Measurements from ENCODE around the gene MXD3. TPM values are rescaled to one million over a fixed set of nuclear protein-coding genes. Genes with fewer than 3 reads are reported as not detected.
"Not testable (repeated sequence)": the region's sequence is repeated elsewhere in the genome, so short reads cannot be mapped to it uniquely, and the experiment has no call there.

Gene MXD3
- total RNA-seq, 2 donors from 2014 or later = 5.4 to 6.1 TPM

GRCh38 chr5:177346820-177347219, 35.1 kb upstream of the MXD3 start:
- no peak for DNase-seq (ENCODE audit: low spot score)
- intact Hi-C loops (cut with DNase I) = no loop called here

DNA sequence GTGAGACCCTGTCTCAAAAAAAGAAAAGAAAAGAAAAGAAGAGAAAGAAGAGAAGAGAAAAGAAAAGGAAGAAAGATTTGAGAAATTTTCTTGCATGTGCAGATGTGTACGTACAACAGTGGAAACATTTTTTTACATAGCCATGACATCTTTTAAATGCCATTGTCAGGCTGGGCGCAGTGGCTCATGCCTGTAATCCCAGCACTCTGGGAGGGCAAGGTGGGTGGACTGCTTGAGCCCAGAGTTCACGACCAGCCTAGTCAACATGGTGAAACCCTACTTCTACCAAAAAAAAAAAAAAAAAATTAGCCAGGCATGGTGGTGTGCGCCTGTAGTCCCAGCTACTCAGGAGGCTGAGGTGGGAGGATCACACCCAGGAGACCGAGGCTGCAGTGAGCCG, 33.2 kb upstream of the MXD3 start:
- intact Hi-C loops (cut with DNase I) = no loop called here
- no peak for DNase-seq (ENCODE audit: low spot score)

- DNase-seq (ENCODE audit: low spot score) = no peak
- intact Hi-C loops (cut with DNase I) = no loop called here
Measured at GRCh38 chr5:177343777-177344176, 32.1 kb upstream of the MXD3 start.

DNA sequence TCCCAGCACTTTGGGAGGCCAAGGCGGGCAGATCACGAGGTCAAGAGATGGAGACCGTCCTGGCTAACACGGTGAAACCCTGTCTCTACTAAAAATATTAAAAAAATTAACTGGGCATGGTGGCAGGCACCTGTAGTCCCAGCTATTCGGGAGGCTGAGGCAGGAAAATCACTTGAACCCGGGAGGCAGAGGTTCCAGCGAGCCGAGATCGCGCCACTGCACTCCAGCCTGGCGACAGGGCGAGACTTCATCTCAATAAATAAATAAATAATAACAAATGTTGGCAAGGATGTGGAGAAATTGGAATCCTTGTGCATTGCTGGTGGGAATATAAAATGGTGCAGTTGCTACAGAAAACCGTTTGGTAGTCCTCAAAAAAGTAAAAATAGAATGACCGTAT, 31.3 kb upstream of the MXD3 start:
- DNase-seq (ENCODE audit: low spot score) = peak; percentile 24
- intact Hi-C loops (cut with DNase I) = not testable (repeated sequence)

DNA sequence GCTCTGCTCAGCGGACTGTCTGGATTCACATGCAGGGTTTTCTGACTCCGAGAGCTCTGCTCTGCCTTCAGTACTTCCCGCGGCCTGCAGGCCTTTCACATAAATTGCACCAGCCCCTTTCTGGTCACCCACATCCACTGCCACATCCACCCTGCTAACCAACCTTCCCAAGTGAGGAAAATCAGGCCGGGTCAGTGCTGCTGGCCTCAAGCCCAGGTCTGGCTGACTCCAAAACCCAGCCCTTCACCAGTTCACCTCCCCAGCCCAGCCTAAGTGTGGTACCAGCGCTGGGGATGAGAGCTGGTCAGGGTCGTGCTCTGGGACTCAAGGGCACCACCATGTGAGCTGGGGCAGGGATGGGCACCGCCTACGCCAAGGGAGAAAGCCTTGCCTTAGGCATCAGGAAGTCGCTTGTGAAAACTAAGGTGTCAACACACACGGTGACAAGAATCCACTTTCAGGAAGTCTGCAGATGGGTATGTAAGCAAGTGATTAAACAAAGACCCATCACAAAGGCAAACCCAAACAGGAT, 27.5 kb upstream of the MXD3 start:
- intact Hi-C loops (cut with DNase I) = no loop called here
- DNase-seq (ENCODE audit: low spot score) = peak; percentile 76

GRCh38 chr5:177338251-177339106, 26.8 kb upstream of the MXD3 start:
- intact Hi-C loops (cut with DNase I) = no loop called here
- DNase-seq (ENCODE audit: low spot score) = peak; percentile 79

GRCh38 chr5:177336603-177337494, 25.2 kb upstream of the MXD3 start:
- intact Hi-C loops (cut with DNase I) = no loop called here
- DNase-seq (ENCODE audit: low spot score) = peak; percentile 82

DNA sequence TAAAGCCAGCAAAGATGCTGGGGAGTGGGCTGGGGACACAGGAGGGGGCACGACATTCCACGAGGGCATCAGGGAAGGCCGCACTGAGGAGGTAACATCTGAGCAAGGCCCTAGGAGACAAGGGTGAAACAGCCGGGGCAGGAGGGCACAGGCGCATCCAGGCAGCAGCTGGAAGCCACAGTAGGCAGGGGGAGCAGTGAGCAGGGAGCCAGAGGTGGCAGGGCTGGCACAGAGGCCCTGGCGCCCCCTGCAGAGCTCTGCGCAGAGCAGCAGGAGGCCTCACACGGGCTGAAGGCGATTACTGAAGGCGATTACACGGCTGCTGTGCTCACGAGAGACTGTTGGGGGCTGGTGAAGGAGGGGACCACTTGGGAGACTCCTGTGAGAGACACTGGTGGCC, 24.4 kb upstream of the MXD3 start:
- intact Hi-C loops (cut with DNase I) = no loop called here
- peak; percentile 55 for DNase-seq (ENCODE audit: low spot score)

DNA sequence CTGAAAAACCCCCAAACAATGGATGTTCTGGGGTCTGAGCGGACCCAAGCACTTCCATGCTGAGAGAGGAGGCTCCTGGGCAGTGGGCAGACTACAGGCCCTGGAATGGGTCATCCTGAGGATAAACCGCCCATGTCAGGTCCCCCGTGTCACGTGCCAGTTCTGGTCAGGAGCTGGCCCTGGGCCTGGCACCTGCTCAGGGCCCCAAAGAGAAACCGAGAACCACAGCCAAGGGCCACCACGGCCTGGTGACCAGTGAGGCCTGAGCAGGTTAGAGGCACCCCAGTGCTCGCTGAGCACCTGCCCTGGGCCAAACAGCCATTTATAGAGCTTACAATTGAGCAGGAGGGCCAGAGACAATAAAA, 24.0 kb upstream of the MXD3 start:
- intact Hi-C loops (cut with DNase I) = no loop called here
- DNase-seq (ENCODE audit: low spot score) = peak; percentile 28

DNA sequence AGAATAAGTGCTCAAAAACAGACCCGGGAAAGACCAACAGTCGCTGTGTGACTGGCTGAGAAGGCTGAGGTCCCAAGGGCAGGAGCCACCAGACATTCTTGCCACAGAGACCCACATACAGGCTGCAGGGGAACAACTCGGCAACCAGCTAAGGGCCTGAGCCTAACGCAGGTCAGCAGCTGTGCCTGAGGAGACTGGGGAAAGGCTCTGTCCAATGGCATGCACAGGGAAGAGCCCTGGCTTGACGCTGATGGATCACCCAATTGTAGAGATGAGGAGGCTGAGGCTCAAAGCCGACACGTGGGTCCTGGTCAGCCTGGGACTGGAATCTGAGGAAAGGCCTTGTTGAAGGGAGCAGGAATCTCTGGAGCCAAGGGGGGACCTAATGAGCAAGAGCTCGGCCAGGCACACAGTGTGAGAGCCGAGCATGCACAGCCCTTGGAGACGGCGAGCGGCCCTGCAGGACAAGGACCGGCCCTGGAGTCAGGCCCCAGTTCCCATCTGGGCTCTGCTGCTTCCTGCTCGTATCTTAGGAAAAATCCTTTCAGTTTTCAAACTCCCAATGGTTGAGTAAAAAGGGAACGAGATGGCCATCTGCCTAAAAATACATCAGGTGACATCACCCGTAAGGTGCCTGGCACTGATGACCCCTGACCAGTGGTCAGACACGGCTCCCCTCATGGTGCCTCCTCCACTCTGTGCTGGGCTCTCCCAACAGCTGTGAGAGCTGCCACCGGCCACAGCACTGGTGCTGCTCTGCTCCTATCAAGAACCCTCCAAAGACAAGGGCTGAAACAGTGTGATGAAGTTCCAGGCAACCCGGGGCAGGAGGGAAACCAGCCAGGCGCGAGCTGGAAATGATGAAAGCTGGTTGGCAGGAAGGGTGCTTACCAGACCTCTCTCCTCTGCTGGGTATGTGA, 23.3 kb upstream of the MXD3 start:
- DNase-seq (ENCODE audit: low spot score) = peak; percentile 49
- intact Hi-C loops (cut with DNase I) = loop anchor here in 1 of 2 donors (5.0 kb wide), 1 partner anchor 423 kb away; no protein-coding TSS in a partner anchor

GRCh38 chr5:177334155-177334551, 22.5 kb upstream of the MXD3 start:
- intact Hi-C loops (cut with DNase I) = loop anchor here in 1 of 2 donors (5.0 kb wide), 1 partner anchor 422 kb away; no protein-coding TSS in a partner anchor
- DNase-seq (ENCODE audit: low spot score) = peak; percentile 29

DNA sequence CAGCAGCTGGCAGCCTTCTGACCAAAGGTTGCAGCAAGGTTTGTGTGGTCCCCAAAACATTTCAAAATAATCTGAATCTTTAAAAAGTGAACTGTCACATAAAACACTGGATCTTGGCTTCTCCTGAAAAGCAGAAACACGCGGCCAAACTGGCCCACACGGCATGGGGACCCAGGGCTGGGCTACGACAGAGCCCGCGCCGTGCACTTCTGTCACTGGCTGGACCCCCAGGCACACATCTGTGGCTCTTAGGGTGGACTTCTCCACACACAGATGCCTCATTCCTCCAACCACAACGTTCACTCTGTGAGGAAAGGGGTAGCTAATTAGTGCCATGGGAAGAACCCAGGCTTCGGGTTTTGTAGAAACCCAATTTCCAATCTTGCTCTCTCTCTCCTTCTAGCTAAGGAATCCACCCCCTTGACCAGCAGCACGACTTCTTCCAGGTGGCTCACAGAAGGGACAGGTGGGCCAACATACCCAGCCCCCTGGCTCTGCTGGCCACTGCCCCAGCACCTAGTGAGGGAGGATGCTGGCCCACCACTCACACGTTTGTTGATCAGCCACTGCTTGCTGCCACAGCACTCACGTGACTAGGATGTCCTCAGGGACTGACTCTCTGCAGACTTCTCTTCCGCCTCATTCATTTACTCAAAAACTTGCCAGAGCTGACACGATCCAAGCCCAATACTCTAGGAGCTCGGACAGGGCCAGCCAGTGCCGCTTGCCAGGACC, 21.9 kb upstream of the MXD3 start:
- peak; percentile 42 for DNase-seq (ENCODE audit: low spot score)
- intact Hi-C loops (cut with DNase I) = loop anchor here in 1 of 2 donors (5.0 kb wide), 1 partner anchor 421 kb away; no protein-coding TSS in a partner anchor

DNA sequence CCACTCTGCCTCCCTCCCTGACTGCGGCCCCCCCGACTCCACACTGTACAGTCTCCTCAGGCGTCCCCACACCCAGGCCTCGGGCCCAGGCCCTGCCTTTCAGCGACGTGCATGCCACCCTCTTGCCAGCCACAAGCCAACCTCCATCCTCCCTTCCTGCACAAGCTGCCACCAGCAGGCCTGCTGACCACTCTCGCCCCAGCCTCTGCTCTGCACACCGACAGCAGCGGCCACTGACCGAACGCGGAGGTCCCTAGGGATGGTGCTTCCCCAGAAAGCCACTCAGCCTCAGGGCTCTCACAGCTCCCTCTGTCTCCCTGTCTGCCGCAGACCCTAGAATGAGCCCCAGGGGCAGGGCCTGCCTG, 21.2 kb upstream of the MXD3 start:
- intact Hi-C loops (cut with DNase I) = loop anchor here in 1 of 2 donors (5.0 kb wide), 1 partner anchor 421 kb away; no protein-coding TSS in a partner anchor
- no peak for DNase-seq (ENCODE audit: low spot score)

DNA sequence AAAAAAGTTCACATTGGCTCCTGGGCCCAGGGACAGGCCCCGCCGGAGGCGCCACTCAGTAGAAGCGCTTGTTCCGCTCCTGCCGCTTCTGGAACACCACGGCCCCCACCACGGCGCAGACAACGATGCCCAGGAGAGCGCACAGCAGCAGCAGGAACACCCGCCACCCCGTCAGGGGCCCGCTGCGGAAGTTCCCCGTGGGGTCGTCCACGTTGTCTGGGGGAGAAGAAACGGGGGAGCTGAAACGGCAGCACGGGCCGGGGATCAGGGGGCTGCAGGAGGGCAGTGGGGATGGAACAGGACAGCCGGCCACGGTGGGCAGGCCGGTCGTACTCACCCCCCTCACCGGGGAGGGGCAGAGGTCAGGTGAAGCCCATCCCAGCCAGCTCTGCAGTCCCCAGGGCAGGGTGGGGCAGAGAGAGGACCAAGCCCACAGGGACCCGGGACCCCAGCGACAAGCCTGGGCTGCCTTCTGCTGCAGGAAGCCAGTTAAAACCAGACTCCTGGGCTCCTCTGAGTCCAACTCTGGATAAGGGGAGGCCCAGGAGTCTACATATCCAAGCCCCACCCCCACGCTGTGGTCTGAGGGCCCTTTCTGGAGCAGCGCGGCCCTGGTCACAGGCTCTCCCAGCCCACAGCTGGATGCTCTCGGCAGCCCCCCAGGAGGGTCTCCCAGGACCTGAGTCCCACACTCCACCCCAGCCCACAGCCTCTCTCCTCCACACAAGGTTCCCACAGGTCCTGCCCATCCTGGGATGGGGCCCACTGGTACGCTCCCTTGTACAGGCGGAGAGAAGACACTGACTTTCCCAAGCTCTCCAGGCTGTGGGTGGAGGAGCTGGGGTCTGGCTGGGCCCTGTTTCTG, 20.6 kb upstream of the MXD3 start:
- intact Hi-C loops (cut with DNase I) = loop anchor here in 1 of 2 donors (5.0 kb wide), 1 partner anchor 420 kb away; no protein-coding TSS in a partner anchor
- DNase-seq (ENCODE audit: low spot score) = peak; percentile 73

DNA sequence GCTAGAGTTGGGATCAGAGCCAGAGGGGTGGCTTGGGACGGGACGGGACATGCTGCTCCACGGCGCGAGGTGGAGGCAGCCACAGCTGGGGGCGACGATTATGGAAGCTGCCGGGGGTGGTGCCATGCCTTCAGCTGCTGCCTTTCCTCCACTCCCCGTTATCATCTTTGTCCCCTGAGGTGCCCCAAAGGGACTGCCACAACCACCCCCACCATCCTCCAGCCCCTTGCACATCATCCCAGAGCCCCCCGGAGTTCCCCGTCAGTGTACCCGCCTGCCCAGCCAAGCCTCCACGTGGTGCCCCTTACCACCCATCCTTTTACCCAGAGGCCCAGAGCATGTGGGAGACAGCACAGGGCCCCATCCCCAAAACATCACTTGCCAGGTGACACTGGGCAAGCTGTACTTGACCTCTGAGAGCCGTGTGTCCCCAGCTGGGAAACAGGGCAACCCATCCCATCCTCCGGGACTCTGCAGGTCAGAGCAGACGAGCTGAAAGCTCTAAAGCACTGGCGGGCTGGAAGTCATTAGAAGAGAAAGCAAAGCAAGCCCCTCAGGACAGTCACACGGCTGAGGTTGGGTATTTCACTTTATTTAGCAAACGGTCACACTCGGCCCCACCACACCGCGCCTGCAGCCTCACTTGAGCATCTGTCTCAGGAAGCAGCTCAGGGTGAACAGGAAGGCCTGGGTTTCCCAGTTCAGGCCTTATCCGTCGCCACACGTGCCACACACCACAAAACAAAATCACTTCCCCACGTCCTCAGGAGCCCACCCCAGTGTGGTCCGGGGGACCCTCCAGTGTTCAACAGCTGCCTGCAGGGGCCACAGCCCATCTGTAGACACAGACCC, 19.5 kb upstream of the MXD3 start:
- intact Hi-C loops (cut with DNase I) = loop anchor here in 1 of 2 donors (5.0 kb wide), 1 partner anchor 419 kb away; no protein-coding TSS in a partner anchor
- peak; percentile 67 for DNase-seq (ENCODE audit: low spot score)

- intact Hi-C loops (cut with DNase I) = loop anchor here in 1 of 2 donors (5.0 kb wide), 1 partner anchor 418 kb away; no protein-coding TSS in a partner anchor
- peak; percentile 35 for DNase-seq (ENCODE audit: low spot score)
Measured at GRCh38 chr5:177329883-177330282, 18.2 kb upstream of the MXD3 start.

Measured in posterior vena cava (tissue), 2 donors.